Stimulated activated CD8-positive, alpha-beta memory T cell treated with anti-CD3 and anti-CD28 coated beads, Interleukin-7, amount 100 ng/mL, for 4 hours (primary cell): ENCODE results near the gene TTYH3.

ENCODE experiments used
- DNase-seq, 2 donors: peaks; one replicate each; pipeline ENCODE4 v3.0.0-alpha.2; 2020; ENCODE audit warnings: low read depth in 2 of 2

Gene TTYH3

GRCh38 chr7:2616387-2617324 lies 15.1 kb upstream of the TTYH3 start:
- DNase-seq, result no peak

- no peak for DNase-seq
Observed at GRCh38 chr7:2617325-2617905, 14.4 kb upstream of the TTYH3 start.

GRCh38 chr7:2619116-2619515 lies 12.7 kb upstream of the TTYH3 start:
- no peak for DNase-seq

GRCh38 chr7:2621061-2621828 lies 10.5 kb upstream of the TTYH3 start:
- DNase-seq, result no peak

- DNase-seq, result no peak
Observed at GRCh38 chr7:2621948-2622640, 9.7 kb upstream of the TTYH3 start.

- no peak for DNase-seq
Observed at GRCh38 chr7:2622869-2623697, 8.7 kb upstream of the TTYH3 start.

- no peak for DNase-seq
Observed at GRCh38 chr7:2623698-2624014, 8.1 kb upstream of the TTYH3 start.

- DNase-seq, result no peak
Observed at GRCh38 chr7:2624293-2624886, 7.4 kb upstream of the TTYH3 start.

- DNase-seq, result no peak
Observed at GRCh38 chr7:2626498-2627117, 5.2 kb upstream of the TTYH3 start.

- no peak for DNase-seq
Observed at GRCh38 chr7:2627258-2628129, 4.3 kb upstream of the TTYH3 start.

- no peak for DNase-seq
Observed at GRCh38 chr7:2628130-2628482, 3.7 kb upstream of the TTYH3 start.

- DNase-seq, result no peak
Observed at GRCh38 chr7:2628891-2629290, 2.9 kb upstream of the TTYH3 start.

- DNase-seq, result no peak
Observed at GRCh38 chr7:2629746-2630681, 1.8 kb upstream of the TTYH3 start.

- DNase-seq, result peak in 1 of 2 donors; percentile 45
Observed at GRCh38 chr7:2632733-2633537, 1.1 kb downstream of the TTYH3 start.

- peak in 1 of 2 donors; percentile 40 for DNase-seq
Observed at GRCh38 chr7:2633538-2634266, 1.9 kb downstream of the TTYH3 start.

- DNase-seq, result no peak
Observed at GRCh38 chr7:2634267-2635145, 2.7 kb downstream of the TTYH3 start.
